K562 (cell line): ENCODE data around the gene RPTOR. TPM values are rescaled to one million over a fixed set of nuclear protein-coding genes. Genes with fewer than 3 reads are reported as not detected.

Experiments used
- ATAC-seq: fragments of 200-7000 bp; cut with Tn5 transposase; 3 replicates; pipeline ENCODE4 v1.9.1; 2020; ENCODE audit warnings: moderate library complexity
- BruUV-seq: library from RNA; stranded (reverse); fragments of 400-500 nt; replicated peaks from 2 replicates; lab custom pipeline; 2021; lab: Mats Ljungman, UMichigan
- CTCF ChIA-PET: fragments of 300-600 bp; formaldehyde crosslinking; extraction: SDS; loops from one replicate; lab custom pipeline; 2021; ENCODE audit warnings: low intra/inter-chr PET ratio; lab: Yijun Ruan, JAX
- POLR2A ChIA-PET: fragments of 300-600, 350-650 bp; sonication (Branson Sonifier 250); formaldehyde crosslinking; extraction: SDS; loops from one replicate; lab custom pipeline; 2021; ENCODE audit warnings: antibody characterized with exemption, inconsistent platforms; lab: Yijun Ruan, JAX
- DNase-seq, 4 experiments: peaks; one replicate each; pipeline versions ENCODE4 v3.0.0 to v3.0.0-alpha.2; 2011 to 2018; ENCODE audit warnings: low spot score in 3 of 4, mixed read lengths in 3 of 4; ENCODE audit errors: extremely low read depth in 1 of 4
- FAIRE-seq: peaks from 2 replicates; lab custom pipeline; 2011; peaks lifted over from hg19 to GRCh38; lab: Jason Lieb, UNC
- H2AFZ ChIP-seq: 2 replicates; pipeline ENCODE4 v1.6.0; 2011; ENCODE audit warnings: low read depth, low read length, control low read depth, inconsistent platforms
- H3K27ac ChIP-seq: fragments of 200-600 bp; 3 replicates; pipeline ENCODE4 v1.8.0; 2011; ENCODE audit warnings: low read depth, mild to moderate bottlenecking, control low read depth, inconsistent platforms, low read length, moderate library complexity, mixed read lengths; ENCODE audit errors: extremely low read depth
- H3K27me3 ChIP-seq, 2 experiments: fragments of 300-600 bp in 1 of 2; 2 replicates in 1 of 2; 3 replicates in 1 of 2; pipeline versions ENCODE4 v1.6.0 to v1.8.0; 2011; ENCODE audit warnings: inconsistent platforms in 2 of 2, low read length in 2 of 2, mild to moderate bottlenecking in 1 of 2, mixed read lengths in 1 of 2, moderate library complexity in 1 of 2; ENCODE audit not compliant: control insufficient read depth in 2 of 2, insufficient read depth in 2 of 2
- H3K36me3 ChIP-seq: fragments of 300-600 bp; 3 replicates; pipeline ENCODE4 v1.8.0; 2011; ENCODE audit warnings: mild to moderate bottlenecking, low read length, inconsistent platforms; ENCODE audit not compliant: control insufficient read depth, insufficient read depth
- H3K4me1 ChIP-seq, 2 experiments: fragments of 200-600 bp in 1 of 2; replicated peaks in 1 of 2; 2 replicates in 1 of 2; 3 replicates in 1 of 2; pipeline versions ENCODE4 v1.5.1 to v1.8.0; 2011; ENCODE audit warnings: inconsistent platforms in 2 of 2, low read length in 2 of 2, mild to moderate bottlenecking in 1 of 2, mixed read lengths in 1 of 2, moderate library complexity in 1 of 2; ENCODE audit not compliant: control insufficient read depth in 2 of 2, insufficient read depth in 2 of 2
- H3K4me2 ChIP-seq: 2 replicates; pipeline ENCODE4 v1.6.1; 2011; ENCODE audit warnings: low read length, control low read depth, inconsistent platforms, mixed read lengths; ENCODE audit not compliant: insufficient read depth
- H3K4me3 ChIP-seq: fragments of 200-600 bp; sonication (generic), shearing (Covaris generic); 2 replicates; pipeline ENCODE4 v1.5.1; 2016; ENCODE audit warnings: control low read depth, inconsistent platforms
- H3K79me2 ChIP-seq: fragments of 200-600 bp; 3 replicates; pipeline ENCODE4 v1.8.0; 2011; ENCODE audit warnings: low read length, inconsistent platforms; ENCODE audit not compliant: control insufficient read depth, insufficient read depth
- H3K9ac ChIP-seq, 2 experiments: 2 replicates each; pipeline versions ENCODE4 v1.6.0 to v1.6.1; 2011; ENCODE audit warnings: low read depth in 2 of 2, low read length in 2 of 2, control low read depth in 1 of 2, inconsistent platforms in 1 of 2, mild to moderate bottlenecking in 1 of 2, mixed read lengths in 1 of 2; ENCODE audit not compliant: insufficient read depth in 1 of 2
- H3K9me1 ChIP-seq: one replicate; pipeline ENCODE4 v1.6.0; 2011; ENCODE audit warnings: inconsistent platforms, mild to moderate bottlenecking, low read length, moderate library complexity; ENCODE audit not compliant: control insufficient read depth, insufficient read depth
- H3K9me3 ChIP-seq: replicated peaks from 2 replicates; pipeline ENCODE4 v1.5.1; 2011; ENCODE audit warnings: low read depth, low read length, inconsistent platforms; ENCODE audit not compliant: control insufficient read depth, insufficient read depth
- H4K20me1 ChIP-seq: replicated peaks from 2 replicates; pipeline ENCODE4 v1.6.1; 2011; ENCODE audit warnings: low read length, inconsistent platforms, mixed read lengths; ENCODE audit not compliant: control insufficient read depth, insufficient read depth
- E2F8 ChIP-seq: fragments of 450-650 bp; IDR thresholded peaks from 2 replicates; pipeline ENCODE4 v1.7.1; 2018; ENCODE audit warnings: mild to moderate bottlenecking, low read depth; ENCODE audit not compliant: partially characterized antibody
- SMARCC2 ChIP-seq: fragments of 450-650 bp; IDR thresholded peaks from 2 replicates; pipeline ENCODE4 v1.6.1; 2017; ENCODE audit warnings: antibody characterized with exemption, moderate library complexity, mild to moderate bottlenecking, low read depth
- STAG1 ChIP-seq: sonication (generic); formaldehyde crosslinking; IDR thresholded peaks from 2 replicates; pipeline ENCODE4 v1.5.0; 2020; ENCODE audit warnings: missing genetic modification reagents, borderline replicate concordance
- ZNF146 ChIP-seq: IDR thresholded peaks from one replicate; pipeline ENCODE4 v1.6.1; 2018; ENCODE audit warnings: missing compliant biosample characterization; ENCODE audit not compliant: unreplicated experiment
- WGBS: fragments of 100-300 bp; shearing (Covaris generic); methylation state at CpG from one replicate; pipeline ENCODE4 v1.1.6; 2016; ENCODE audit warnings: low coverage, mixed read lengths; ENCODE audit not compliant: insufficient coverage; ENCODE audit errors: missing lambda C conversion rate; 5-methylcytosine and 5-hydroxymethylcytosine counted together
- in situ Hi-C: fragments of 300-500 bp; cut with MboI; formaldehyde crosslinking; loops from 4 replicates; pipeline ENCODE4 v1.15.0; 2018; ENCODE audit warnings: inconsistent platforms, mixed read lengths
- intact Hi-C: fragments of 100-400 bp; cut with micrococcal nuclease; formaldehyde crosslinking; loops from 2 replicates; pipeline ENCODE4 v1.14.2; 2022
- polyA plus RNA-seq, 8 experiments: library from polyadenylated mRNA; depleted of rRNA in 4 of 8; stranded (reverse) in 5 of 8; unstranded in 3 of 8; fragments of >200 nt; fragmentation: Nextera tagmentation in 2 of 8; fragmentation: Illumina TruSeq in 1 of 8; extraction: Ambion mirVana in 2 of 8; extraction: Trizol in 1 of 8; gene quantifications; 2 replicates each; pipeline versions ENCODE4 v1.2.1 to v1.2.3, GENCODE V29; 2011 to 2014; ENCODE audit warnings: inconsistent platforms in 1 of 8, missing spikeins in 1 of 8
- total RNA-seq, 7 experiments: library from RNA; depleted of rRNA in 6 of 7; stranded (reverse); fragments of >200 nt in 6 of 7; fragmentation: Illumina TruSeq in 2 of 7; extraction: Trizol in 2 of 7; gene quantifications; 2 replicates each; pipeline versions ENCODE4 v1.2.1 to v1.2.3, GENCODE V29; 2011 to 2021; ENCODE audit warnings: low replicate concordance in 1 of 7

RPTOR gene
- total and polyA plus RNA-seq, 9 of the 15 experiments (the other 6 are each of a cell fraction or from before 2014, with no cell fraction given), result 0.24 to 54.1 (median 10.2) TPM

- no peak overlapping the region for H3K9ac ChIP-seq
- no peaks in the 10 kb centered on the region for H3K79me2 ChIP-seq
- no peak overlapping the region for H3K4me3 ChIP-seq
- H3K36me3 ChIP-seq, result peaks cover 41% of the 10 kb centered on the region; the same call in 2 of the 3 replicates
- peaks cover 0 to 6% of the 10 kb centered on the region in 2 experiments; a peak in 2 of 5 replicates for H3K4me1 ChIP-seq
- BruUV-seq, result no TSS peak
- FAIRE-seq (no peak), DNase-seq (no peak), ATAC-seq (no peak)
- TF ChIP-seq SMARCC2, result no peak
- TF ChIP-seq ZNF146 (CRISPR knock-in tag), result no peak
- TF ChIP-seq E2F8, result no peak
- TF ChIP-seq STAG1 (CRISPR knock-in tag), result no peak
- H3K9me3 ChIP-seq, result no peaks in the 10 kb centered on the region
- POLR2A ChIA-PET, result no interaction called here
- H3K9me1 ChIP-seq, result no peaks in the 10 kb centered on the region
- in situ Hi-C loops, result no loop called here
- H2AFZ ChIP-seq, result no peak overlapping the region
- H3K27ac ChIP-seq, result no peak overlapping the region
- no peak overlapping the region for H3K4me2 ChIP-seq
- intact Hi-C loops, result no loop called here
- CTCF ChIA-PET, result no interaction called here
- WGBS, result 74% methylated on average over 11 of the region's 19 CpGs
- H4K20me1 ChIP-seq, result no peaks in the 10 kb centered on the region
- H3K27me3 ChIP-seq, result no peaks in the 10 kb centered on the region; a peak in 1 of 5 replicates
Observed at GRCh38 chr17:80882323-80882722, 337.7 kb downstream of the RPTOR start.
